Measurements from ENCODE around the gene ACAT1. TPM values are rescaled to one million over a fixed set of nuclear protein-coding genes. Genes with fewer than 3 reads are reported as not detected.

The ACAT1 gene
- total RNA-seq: 10 to 100 TPM; 47.6 to 57.6 TPM
- 10 to 100 TPM; 47.8 to 88.0 TPM for polyA plus RNA-seq
- long read RNA-seq, donor 1, transcript ACAT1-201 (12 exons, 1,761 nt): major isoform, 14 of 27 reads
- long read RNA-seq, donor 1, partial matches to known transcripts: 7 of 27 reads
- long read RNA-seq, donor 1, other reads (novel, unspliced or antisense): 0 of 27 reads
- long read RNA-seq, donor 2, partial matches to known transcripts: 0 of 5 reads
- long read RNA-seq, donor 2, other reads (novel, unspliced or antisense): 0 of 5 reads
- long read RNA-seq, donor 3, transcript ACAT1-201 (12 exons, 1,761 nt): major isoform, 10 of 12 reads
- long read RNA-seq, donor 3, partial matches to known transcripts: 0 of 12 reads
- long read RNA-seq, donor 3, other reads (novel, unspliced or antisense): 0 of 12 reads
- long read RNA-seq, donor 4, partial matches to known transcripts: 0 of 6 reads
- long read RNA-seq, donor 4, other reads (novel, unspliced or antisense): 0 of 6 reads
- long read RNA-seq, donor 5, transcript ACAT1-201 (12 exons, 1,761 nt): major isoform, 23 of 43 reads
- long read RNA-seq, donor 5, partial matches to known transcripts: 11 of 43 reads
- long read RNA-seq, donor 5, other reads (novel, unspliced or antisense): 5 of 43 reads

GRCh38 chr11:108121274-108122155, at the start of gene ACAT1:
Gene ACAT1 (plus strand): TSS chr11:108121567. CDS start chr11:108121607, 40 bp downstream.
- WGBS, 2 donors: 0% methylated on average over 73 of the region's 73 CpGs
- H3K4me1 ChIP-seq (ENCODE audit: control insufficient read depth in 5 of 5, insufficient read depth in 5 of 5, low read length in 5 of 5): peaks cover 6 to 26% (median 8%) of the 10 kb centered on the region in 5 donors
- H3K27me3 ChIP-seq (ENCODE audit: control insufficient read depth in 3 of 3, insufficient read depth in 3 of 3, low read length in 2 of 3): no peaks in the 10 kb centered on the region
- H3K9me3 ChIP-seq (ENCODE audit: control insufficient read depth in 4 of 4, insufficient read depth in 3 of 4, low read length in 3 of 4): no peaks in the 10 kb centered on the region
- peak within 1 kb of the TSS; percentile 97 to 99 for H3K27ac ChIP-seq (ENCODE audit: low read depth in 1 of 2, low read length in 1 of 2)
- peak within 1 kb of the TSS; percentile 76 for H3K4me3 ChIP-seq
- no peaks in the 10 kb centered on the region for H3K36me3 ChIP-seq (ENCODE audit: control insufficient read depth in 4 of 4, insufficient read depth in 4 of 4, low read length in 4 of 4)
- ATAC-seq (ENCODE audit: insufficient read depth, low FRiP score) (peak; percentile 94), DNase-seq (peak; percentile 93 to 96 (median 95))
- peak within 1 kb of the TSS; percentile 66 for H3K9ac ChIP-seq (ENCODE audit: insufficient read depth in 1 of 2, low read length in 2 of 2)
- TF ChIP-seq, protein P1, sequence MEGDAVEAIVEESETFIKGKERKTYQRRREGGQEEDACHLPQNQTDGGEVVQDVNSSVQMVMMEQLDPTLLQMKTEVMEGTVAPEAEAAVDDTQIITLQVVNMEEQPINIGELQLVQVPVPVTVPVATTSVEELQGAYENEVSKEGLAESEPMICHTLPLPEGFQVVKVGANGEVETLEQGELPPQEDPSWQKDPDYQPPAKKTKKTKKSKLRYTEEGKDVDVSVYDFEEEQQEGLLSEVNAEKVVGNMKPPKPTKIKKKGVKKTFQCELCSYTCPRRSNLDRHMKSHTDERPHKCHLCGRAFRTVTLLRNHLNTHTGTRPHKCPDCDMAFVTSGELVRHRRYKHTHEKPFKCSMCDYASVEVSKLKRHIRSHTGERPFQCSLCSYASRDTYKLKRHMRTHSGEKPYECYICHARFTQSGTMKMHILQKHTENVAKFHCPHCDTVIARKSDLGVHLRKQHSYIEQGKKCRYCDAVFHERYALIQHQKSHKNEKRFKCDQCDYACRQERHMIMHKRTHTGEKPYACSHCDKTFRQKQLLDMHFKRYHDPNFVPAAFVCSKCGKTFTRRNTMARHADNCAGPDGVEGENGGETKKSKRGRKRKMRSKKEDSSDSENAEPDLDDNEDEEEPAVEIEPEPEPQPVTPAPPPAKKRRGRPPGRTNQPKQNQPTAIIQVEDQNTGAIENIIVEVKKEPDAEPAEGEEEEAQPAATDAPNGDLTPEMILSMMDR (IDR thresholded peaks at IDR 0.05; ENCODE audit: control extremely low read depth, extremely low read depth): no peak

- H3K9me3 ChIP-seq (ENCODE audit: control insufficient read depth in 4 of 4, insufficient read depth in 3 of 4, low read length in 3 of 4): no peaks in the 10 kb centered on the region
- no peak overlapping the region for H3K27ac ChIP-seq (ENCODE audit: low read depth in 1 of 2, low read length in 1 of 2)
- peaks cover 5 to 22% (median 12%) of the 10 kb centered on the region in 4 donors for H3K36me3 ChIP-seq (ENCODE audit: control insufficient read depth in 4 of 4, insufficient read depth in 4 of 4, low read length in 4 of 4)
- H3K4me3 ChIP-seq: no peak overlapping the region
- TF ChIP-seq, protein P1 (IDR thresholded peaks at IDR 0.05; ENCODE audit: control extremely low read depth, extremely low read depth): no peak
- no peak overlapping the region for H3K9ac ChIP-seq (ENCODE audit: insufficient read depth in 1 of 2, low read length in 2 of 2)
- no peak for ATAC-seq (ENCODE audit: insufficient read depth, low FRiP score)
- no peaks in the 10 kb centered on the region for H3K4me1 ChIP-seq (ENCODE audit: control insufficient read depth in 5 of 5, insufficient read depth in 5 of 5, low read length in 5 of 5)
- WGBS, 2 donors: 81 to 83% methylated on average over 1 of the region's 1 CpG
- no peak for DNase-seq
- H3K27me3 ChIP-seq (ENCODE audit: control insufficient read depth in 3 of 3, insufficient read depth in 3 of 3, low read length in 2 of 3): no peaks in the 10 kb centered on the region
Measured at GRCh38 chr11:108084811-108085210, 36.6 kb upstream of the ACAT1 start.

GRCh38 chr11:108085672-108086071, 35.7 kb upstream of the ACAT1 start:
- Histone ChIP-seq H3K27me3 (ENCODE audit: control insufficient read depth in 3 of 3, insufficient read depth in 3 of 3, low read length in 2 of 3) (no peaks in the 10 kb centered on the region), H3K4me3 (no peak overlapping the region), H3K9me3 (ENCODE audit: control insufficient read depth in 4 of 4, insufficient read depth in 3 of 4, low read length in 3 of 4) (no peaks in the 10 kb centered on the region), H3K9ac (ENCODE audit: insufficient read depth in 1 of 2, low read length in 2 of 2) (no peak overlapping the region), H3K36me3 (ENCODE audit: control insufficient read depth in 4 of 4, insufficient read depth in 4 of 4, low read length in 4 of 4) (peaks cover 1 to 19% (median 10%) of the 10 kb centered on the region in 4 donors), H3K4me1 (ENCODE audit: control insufficient read depth in 5 of 5, insufficient read depth in 5 of 5, low read length in 5 of 5) (no peaks in the 10 kb centered on the region), H3K27ac (ENCODE audit: low read depth in 1 of 2, low read length in 1 of 2) (no peak overlapping the region)
- ATAC-seq (ENCODE audit: insufficient read depth, low FRiP score): no peak
- TF ChIP-seq, protein P1 (IDR thresholded peaks at IDR 0.05; ENCODE audit: control extremely low read depth, extremely low read depth): no peak
- 98 to 100% methylated on average over 2 of the region's 2 CpGs for WGBS, 2 donors
- no peak for DNase-seq
